Cardiac muscle cell (in vitro differentiated cells and primary cell): ENCODE data around the gene NUBP1. TPM values are rescaled to one million over a fixed set of nuclear protein-coding genes. Genes with fewer than 3 reads are reported as not detected.

Experiments used
- DNase-seq, 2 donors: peaks; one replicate each; pipeline versions ENCODE4 v3.0.0 to v3.0.0-alpha.2; 2010 to 2017; ENCODE audit warnings: low read depth in 1 of 2, low spot score in 1 of 2
- H3K27ac ChIP-seq: fragments of 200-600 bp; sonication (generic); 2 replicates; pipeline ENCODE4 v1.5.1; 2016
- H3K27me3 ChIP-seq: fragments of 200-600 bp; sonication (generic); 2 replicates; pipeline ENCODE4 v1.6.0; 2016; ENCODE audit warnings: control low read depth
- H3K36me3 ChIP-seq: fragments of 200-600 bp; sonication (generic); 2 replicates; pipeline ENCODE4 v1.5.1; 2016; ENCODE audit warnings: control low read depth
- H3K4me1 ChIP-seq: fragments of 200-600 bp; sonication (generic); 2 replicates; pipeline ENCODE4 v1.8.1; 2017; ENCODE audit warnings: low read depth, mild to moderate bottlenecking, mixed run types
- H3K4me3 ChIP-seq: fragments of 200-600 bp; sonication (generic); 2 replicates; pipeline ENCODE4 v1.5.1; 2016; ENCODE audit warnings: mild to moderate bottlenecking
- H3K9me3 ChIP-seq: fragments of 200-600 bp; sonication (generic); 2 replicates; pipeline ENCODE4 v1.5.1; 2017; ENCODE audit warnings: low read depth, mild to moderate bottlenecking, control low read depth
- polyA plus RNA-seq: library from polyadenylated mRNA; unstranded; fragments of >200 nt; fragmentation: Nextera tagmentation; extraction: Ambion mirVana; gene quantifications from 2 replicates; pipeline ENCODE4 v1.2.1, GENCODE V29; 2016
- total RNA-seq: library from RNA; depleted of rRNA; stranded (reverse); fragments of >200 nt; gene quantifications from 2 replicates; pipeline ENCODE4 v1.2.3, GENCODE V29; 2016
- TF ChIP-seq, protein P1 (sequence below): IDR thresholded peaks from 2 replicates; pipeline ENCODE4 v1.5.1; 2012; ENCODE audit warnings: low read depth, mild to moderate bottlenecking, low read length

NUBP1 gene
- total and polyA plus RNA-seq, 2 experiments from 2014 or later, result 44.6 to 54.0 TPM

- no peaks in the 10 kb centered on the region for H3K27me3 ChIP-seq
- H3K27ac ChIP-seq, result no peak overlapping the region
- H3K4me1 ChIP-seq, result peaks cover 5% of the 10 kb centered on the region
- H3K4me3 ChIP-seq, result no peak overlapping the region
- no peaks in the 10 kb centered on the region for H3K9me3 ChIP-seq
- H3K36me3 ChIP-seq, result no peaks in the 10 kb centered on the region
- no peak for DNase-seq
- TF ChIP-seq, protein P1, sequence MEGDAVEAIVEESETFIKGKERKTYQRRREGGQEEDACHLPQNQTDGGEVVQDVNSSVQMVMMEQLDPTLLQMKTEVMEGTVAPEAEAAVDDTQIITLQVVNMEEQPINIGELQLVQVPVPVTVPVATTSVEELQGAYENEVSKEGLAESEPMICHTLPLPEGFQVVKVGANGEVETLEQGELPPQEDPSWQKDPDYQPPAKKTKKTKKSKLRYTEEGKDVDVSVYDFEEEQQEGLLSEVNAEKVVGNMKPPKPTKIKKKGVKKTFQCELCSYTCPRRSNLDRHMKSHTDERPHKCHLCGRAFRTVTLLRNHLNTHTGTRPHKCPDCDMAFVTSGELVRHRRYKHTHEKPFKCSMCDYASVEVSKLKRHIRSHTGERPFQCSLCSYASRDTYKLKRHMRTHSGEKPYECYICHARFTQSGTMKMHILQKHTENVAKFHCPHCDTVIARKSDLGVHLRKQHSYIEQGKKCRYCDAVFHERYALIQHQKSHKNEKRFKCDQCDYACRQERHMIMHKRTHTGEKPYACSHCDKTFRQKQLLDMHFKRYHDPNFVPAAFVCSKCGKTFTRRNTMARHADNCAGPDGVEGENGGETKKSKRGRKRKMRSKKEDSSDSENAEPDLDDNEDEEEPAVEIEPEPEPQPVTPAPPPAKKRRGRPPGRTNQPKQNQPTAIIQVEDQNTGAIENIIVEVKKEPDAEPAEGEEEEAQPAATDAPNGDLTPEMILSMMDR, result no peak
Measured at GRCh38 chr16:10791048-10791447, 47.4 kb downstream of the NUBP1 start.

DNA sequence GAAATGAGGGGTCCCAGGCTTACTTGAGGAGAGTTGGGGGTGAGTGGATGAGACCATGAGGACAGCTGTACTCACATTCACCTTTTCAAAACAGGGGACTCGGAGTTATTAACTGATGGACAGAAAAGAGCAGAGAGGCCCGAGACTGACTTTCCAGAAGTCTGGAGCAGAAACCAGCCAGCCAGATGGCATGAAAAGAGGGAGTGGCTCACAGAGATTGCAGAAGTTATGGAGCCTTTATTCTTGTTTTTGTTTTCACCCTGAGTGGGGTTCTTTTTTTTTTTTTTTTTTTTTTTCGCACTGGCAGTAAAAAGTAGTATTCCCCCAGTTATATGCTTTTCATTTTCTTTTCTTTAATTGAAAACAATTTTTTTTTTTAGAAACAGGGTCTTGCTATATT lies 56.1 kb downstream of the NUBP1 start:
- H3K4me3 ChIP-seq, result no peak overlapping the region
- no peaks in the 10 kb centered on the region for H3K36me3 ChIP-seq
- H3K27ac ChIP-seq, result no peak overlapping the region
- no peaks in the 10 kb centered on the region for H3K4me1 ChIP-seq
- no peak for DNase-seq
- H3K9me3 ChIP-seq, result no peaks in the 10 kb centered on the region
- no peaks in the 10 kb centered on the region for H3K27me3 ChIP-seq
- TF ChIP-seq, protein P1, result no peak

DNA sequence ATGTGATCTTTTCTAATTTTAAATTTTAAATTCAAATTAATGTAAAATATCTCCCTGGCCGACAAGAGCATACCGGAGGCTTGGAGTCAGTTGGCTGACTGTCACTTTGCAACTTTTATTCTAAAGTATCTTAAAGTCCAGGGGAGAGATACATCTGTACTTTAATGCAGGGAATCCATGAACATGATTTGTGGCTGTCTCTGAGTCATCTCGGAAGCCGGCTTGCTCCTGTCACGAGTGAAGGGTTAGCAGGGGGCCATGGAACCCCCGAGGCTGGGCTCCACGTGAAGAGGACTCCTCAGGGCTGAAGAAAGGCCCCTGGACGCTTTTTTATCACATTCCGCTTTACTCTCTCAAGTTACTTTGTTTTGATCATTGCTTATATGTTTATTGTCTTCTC lies 61.7 kb downstream of the NUBP1 start:
- Histone ChIP-seq H3K9me3 (no peaks in the 10 kb centered on the region), H3K36me3 (no peaks in the 10 kb centered on the region), H3K27me3 (no peaks in the 10 kb centered on the region), H3K27ac (no peak overlapping the region), H3K4me3 (no peak overlapping the region), H3K4me1 (no peaks in the 10 kb centered on the region)
- TF ChIP-seq, protein P1, result no peak
- no peak for DNase-seq

DNA sequence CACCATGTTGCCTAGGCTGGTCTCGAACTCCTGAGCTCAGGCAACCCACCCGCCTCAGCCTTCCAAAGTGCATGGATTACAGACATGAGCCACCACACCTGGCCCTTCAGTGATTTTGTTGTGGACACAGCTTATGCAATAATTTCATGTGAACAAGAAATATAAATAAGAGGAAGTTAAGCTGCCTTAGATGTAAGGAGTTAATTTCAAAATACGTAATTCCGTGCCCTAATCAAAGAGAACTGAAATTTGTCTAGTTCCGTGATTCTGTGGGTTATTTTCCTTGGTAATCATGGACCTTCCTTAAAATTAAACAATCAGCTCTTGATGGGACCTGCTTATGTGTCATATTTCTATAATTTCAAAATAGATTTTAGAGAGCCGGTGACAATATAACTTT lies 63.1 kb downstream of the NUBP1 start:
- H3K9me3 ChIP-seq, result no peaks in the 10 kb centered on the region
- no peak overlapping the region for H3K27ac ChIP-seq
- no peak overlapping the region for H3K4me3 ChIP-seq
- H3K27me3 ChIP-seq, result no peaks in the 10 kb centered on the region
- DNase-seq, result no peak
- H3K36me3 ChIP-seq, result no peaks in the 10 kb centered on the region
- TF ChIP-seq, protein P1, result no peak
- H3K4me1 ChIP-seq, result no peaks in the 10 kb centered on the region

DNA sequence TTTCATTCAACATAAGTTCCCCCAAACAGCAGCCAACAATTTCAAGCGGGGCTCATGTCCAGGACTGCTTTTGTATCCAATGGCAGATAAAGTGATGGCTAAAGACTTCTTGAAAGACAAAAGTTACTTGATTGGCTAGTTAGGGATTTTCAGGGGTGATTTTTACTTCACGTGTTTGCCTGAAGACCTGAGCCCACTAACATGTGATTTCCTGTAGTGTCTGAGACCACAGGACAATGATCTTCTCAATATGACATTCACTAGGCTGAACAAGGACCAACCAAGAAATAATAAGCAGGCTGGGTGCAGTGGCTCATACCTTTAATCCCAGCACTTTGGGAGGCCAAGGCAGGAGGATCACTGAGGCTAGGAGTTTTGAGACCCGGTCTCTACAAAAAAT lies 64.6 kb downstream of the NUBP1 start:
- TF ChIP-seq, protein P1, result no peak
- H3K27ac ChIP-seq, result no peak overlapping the region
- H3K36me3 ChIP-seq, result no peaks in the 10 kb centered on the region
- no peaks in the 10 kb centered on the region for H3K27me3 ChIP-seq
- no peak overlapping the region for H3K4me3 ChIP-seq
- no peaks in the 10 kb centered on the region for H3K4me1 ChIP-seq
- no peaks in the 10 kb centered on the region for H3K9me3 ChIP-seq
- DNase-seq, result no peak

DNA sequence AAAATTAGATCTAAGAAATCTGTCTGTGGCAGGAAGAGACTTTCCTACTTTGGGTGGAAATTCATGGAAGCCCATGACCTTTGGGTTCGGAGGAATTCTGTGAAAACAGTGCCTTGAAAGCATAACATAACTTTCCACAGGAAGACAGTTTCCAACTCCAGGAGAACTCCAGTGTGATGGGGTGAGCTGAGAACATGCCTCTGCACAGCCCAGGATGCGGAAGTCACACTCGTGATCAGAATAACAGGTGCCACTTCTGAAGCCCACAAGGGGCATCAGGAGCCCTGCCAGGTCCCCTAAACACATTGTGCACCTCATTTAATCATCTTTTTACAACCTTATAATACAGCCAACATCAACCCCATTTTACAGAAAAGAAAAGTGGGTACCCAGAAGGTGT lies 65.2 kb downstream of the NUBP1 start:
- Histone ChIP-seq H3K36me3 (no peaks in the 10 kb centered on the region), H3K4me3 (no peak overlapping the region), H3K4me1 (no peaks in the 10 kb centered on the region), H3K27ac (no peak overlapping the region), H3K27me3 (no peaks in the 10 kb centered on the region), H3K9me3 (no peaks in the 10 kb centered on the region)
- no peak for DNase-seq
- TF ChIP-seq, protein P1, result no peak
